ENCODE results near the gene SLC6A6.

Gene SLC6A6

DNA sequence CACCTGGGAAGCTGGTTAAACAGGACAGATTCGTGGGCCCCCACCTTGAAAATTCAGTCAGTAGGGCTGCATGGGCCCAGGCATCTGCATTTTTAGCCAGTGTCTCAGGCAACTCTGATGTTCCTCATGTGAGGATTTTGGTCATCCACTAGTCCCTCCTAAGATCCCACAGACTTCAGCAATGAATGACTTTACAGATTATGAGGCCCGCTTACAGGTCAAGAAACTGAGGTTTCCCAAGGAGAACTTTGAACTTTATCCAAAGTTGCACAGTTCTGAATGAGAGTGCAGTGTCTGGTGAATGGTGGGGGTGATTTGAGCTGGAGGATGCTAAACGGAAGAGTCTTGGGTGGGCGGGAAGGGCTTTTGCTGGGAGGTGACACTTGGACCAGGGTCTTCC is 27.2 kb downstream of the SLC6A6 start:
- TF ChIP-seq, protein P1, sequence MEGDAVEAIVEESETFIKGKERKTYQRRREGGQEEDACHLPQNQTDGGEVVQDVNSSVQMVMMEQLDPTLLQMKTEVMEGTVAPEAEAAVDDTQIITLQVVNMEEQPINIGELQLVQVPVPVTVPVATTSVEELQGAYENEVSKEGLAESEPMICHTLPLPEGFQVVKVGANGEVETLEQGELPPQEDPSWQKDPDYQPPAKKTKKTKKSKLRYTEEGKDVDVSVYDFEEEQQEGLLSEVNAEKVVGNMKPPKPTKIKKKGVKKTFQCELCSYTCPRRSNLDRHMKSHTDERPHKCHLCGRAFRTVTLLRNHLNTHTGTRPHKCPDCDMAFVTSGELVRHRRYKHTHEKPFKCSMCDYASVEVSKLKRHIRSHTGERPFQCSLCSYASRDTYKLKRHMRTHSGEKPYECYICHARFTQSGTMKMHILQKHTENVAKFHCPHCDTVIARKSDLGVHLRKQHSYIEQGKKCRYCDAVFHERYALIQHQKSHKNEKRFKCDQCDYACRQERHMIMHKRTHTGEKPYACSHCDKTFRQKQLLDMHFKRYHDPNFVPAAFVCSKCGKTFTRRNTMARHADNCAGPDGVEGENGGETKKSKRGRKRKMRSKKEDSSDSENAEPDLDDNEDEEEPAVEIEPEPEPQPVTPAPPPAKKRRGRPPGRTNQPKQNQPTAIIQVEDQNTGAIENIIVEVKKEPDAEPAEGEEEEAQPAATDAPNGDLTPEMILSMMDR (IDR thresholded peaks at IDR 0.05; ENCODE audit: low read depth, low read length, missing control alignments) = no peak
- H3K4me3 ChIP-seq (replicated peaks; ENCODE audit: low read depth, low read length) = no peak overlapping the region
- no peak for DNase-seq (ENCODE audit: extremely low read depth, low read depth)

DNA sequence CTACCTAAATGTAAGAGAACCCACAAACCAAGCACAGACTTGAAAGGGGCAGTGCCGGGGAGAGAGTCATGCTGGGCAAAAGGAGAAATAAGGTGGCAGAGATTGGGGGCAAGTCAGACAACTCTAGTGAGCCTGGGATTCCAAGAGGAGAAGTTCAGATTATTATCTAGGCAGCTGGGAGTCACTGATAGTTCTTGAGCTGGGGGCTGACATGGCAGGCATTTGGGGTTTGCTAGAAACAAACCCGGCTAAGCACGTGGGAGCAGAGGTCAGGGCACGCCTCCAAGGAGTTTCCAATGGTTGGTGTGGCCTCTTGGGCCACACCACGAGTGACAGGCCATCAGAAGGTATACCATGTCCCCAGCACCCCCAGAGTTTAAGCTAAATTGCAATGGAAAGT is 27.6 kb downstream of the SLC6A6 start:
- TF ChIP-seq, protein P1 (IDR thresholded peaks at IDR 0.05; ENCODE audit: low read depth, low read length, missing control alignments) = no peak
- DNase-seq (ENCODE audit: extremely low read depth, low read depth) = no peak

DNA sequence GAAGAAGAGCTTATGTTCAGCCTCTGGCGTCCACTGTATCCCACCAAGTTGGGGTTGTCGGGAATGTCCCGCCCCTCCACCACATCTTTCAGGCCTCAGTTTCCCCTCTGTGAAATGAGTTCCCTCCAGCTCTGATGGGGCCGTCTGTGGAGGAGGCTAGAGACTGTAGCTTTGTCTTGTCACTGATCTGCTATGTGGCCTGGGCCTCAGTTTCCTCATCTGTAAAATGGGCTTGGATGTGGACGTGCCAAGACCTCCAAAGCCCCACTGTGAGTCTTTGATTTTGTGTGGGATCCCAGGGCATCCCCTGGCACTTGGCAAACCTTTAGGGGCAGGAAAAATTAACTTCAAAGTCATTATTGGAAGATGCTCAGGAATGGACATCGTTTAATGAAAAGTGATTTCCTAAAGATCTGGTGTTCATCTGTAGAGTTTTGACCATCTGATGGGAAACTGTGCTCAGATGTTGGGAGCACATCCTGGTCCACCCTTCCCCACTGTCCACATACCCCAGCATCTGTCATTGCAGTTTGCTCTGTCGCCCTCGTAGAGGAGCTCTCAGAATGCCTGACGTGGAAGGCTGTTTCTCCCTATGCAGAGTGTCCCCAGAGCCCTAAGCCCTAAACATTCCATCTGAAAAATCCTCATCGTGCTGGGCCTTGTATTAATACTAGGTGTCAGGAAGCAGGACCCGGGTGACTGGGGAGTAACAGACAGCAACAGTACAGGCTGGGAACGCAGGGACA is 28.5 kb downstream of the SLC6A6 start:
- TF ChIP-seq, protein P1 (IDR thresholded peaks at IDR 0.05; ENCODE audit: low read depth, low read length, missing control alignments) = no peak
- no peak overlapping the region for H3K4me3 ChIP-seq (replicated peaks; ENCODE audit: low read depth, low read length)
- DNase-seq (ENCODE audit: extremely low read depth, low read depth) = no peak

More for the DNA sequence above, 27.6 kb downstream of the SLC6A6 start:
- H3K4me3 ChIP-seq (replicated peaks; ENCODE audit: low read depth, low read length) = no peak overlapping the region

DNA sequence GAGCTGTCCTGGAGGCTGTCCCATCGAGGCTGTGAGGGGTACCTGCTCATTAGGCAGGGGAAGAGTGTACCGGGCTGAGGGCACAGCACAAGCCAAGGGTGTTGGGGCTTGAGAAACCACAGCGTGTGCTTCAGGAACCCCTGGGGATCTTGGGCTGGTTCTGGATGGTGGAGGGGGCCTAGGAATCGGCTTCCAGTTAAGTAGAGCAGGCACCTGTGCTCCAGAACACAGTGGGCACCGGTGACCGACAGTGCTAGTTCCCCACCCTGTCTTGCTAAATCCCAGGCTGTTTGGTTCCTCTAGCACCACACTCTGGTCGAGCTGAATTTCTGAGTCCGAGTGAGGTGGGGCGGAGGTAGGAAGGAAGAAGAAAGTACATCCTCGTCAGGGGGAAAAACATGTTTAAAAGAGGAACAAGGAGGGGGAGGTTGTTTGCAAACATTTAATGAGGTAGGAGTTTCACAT is 29.1 kb downstream of the SLC6A6 start:
- no peak overlapping the region for H3K4me3 ChIP-seq (replicated peaks; ENCODE audit: low read depth, low read length)
- TF ChIP-seq, protein P1 (IDR thresholded peaks at IDR 0.05; ENCODE audit: low read depth, low read length, missing control alignments) = peak; percentile 12
- no peak for DNase-seq (ENCODE audit: extremely low read depth, low read depth)

DNA sequence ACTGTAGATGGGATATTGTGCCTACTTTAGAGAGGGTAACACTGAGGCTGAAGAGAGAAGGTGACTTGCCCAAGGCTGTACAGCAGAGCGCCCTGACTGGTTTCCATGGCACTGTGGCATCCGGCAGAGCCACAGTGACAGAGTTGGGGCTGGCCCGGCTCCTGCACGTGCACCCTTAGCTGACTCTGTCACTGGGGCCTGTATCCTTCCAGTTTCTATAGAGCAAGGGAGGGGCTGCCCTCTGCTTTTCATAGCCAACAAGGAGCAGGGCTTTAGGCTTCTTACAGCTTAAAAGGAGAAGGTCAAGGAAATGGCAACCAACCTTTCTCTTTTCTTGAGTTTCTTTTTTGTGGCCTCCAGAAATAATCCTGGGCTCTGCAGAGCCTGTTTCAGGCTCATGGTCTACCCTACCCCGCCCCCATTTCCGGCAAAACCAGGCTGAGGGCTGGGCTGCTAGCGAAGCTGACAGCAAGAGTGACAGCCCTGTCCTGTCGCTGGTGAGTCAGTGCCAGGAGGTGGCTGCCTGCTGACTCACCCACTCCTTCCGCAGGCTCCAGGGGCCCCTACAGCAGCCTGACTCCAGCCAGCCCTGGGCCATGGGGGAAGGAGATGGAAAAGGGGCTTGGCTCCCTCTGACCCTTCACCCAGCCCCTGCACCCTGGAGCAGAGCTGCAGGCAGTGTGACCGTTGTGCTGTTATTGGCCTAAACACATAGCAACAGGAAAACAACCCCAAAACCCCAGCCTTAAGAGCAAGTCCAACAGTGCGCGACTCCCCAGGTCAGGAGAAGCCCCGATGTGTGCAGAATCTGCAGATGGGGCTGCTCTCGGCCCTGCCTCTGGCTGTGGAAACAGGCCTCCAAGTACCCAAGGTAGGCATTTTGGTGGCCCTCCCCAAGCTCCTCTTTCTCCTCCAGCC is 29.8 kb downstream of the SLC6A6 start:
- TF ChIP-seq, protein P1 (IDR thresholded peaks at IDR 0.05; ENCODE audit: low read depth, low read length, missing control alignments) = no peak
- peak; percentile 59 for DNase-seq (ENCODE audit: extremely low read depth, low read depth)
- H3K4me3 ChIP-seq (replicated peaks; ENCODE audit: low read depth, low read length) = no peak overlapping the region

DNA sequence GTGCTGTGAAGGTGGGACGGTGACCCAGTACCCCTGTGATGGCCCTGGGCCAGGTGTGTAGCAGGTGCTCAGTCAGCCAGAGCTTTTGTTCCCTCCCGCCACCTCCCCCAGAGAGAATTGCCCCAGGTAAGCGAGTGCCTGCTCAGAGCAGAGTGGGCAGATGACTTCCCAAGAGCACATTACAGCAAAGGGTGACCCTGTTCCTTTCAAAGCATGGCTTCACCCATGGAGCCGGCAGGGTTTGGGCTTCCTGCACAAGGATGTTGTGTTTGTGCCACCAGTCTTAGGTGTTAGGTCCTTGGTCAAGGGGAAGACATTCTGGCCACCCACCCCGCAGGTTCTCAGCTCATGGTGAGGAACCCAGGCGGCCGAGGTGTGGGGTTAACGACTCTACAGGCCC is 30.7 kb downstream of the SLC6A6 start:
- H3K4me3 ChIP-seq (replicated peaks; ENCODE audit: low read depth, low read length) = no peak overlapping the region
- TF ChIP-seq, protein P1 (IDR thresholded peaks at IDR 0.05; ENCODE audit: low read depth, low read length, missing control alignments) = no peak
- DNase-seq (ENCODE audit: extremely low read depth, low read depth) = no peak
